Nephron (organoid): ENCODE results near the gene PLA2G4F.

Experiments used
- H3K27ac Mint-ChIP-seq, 3 experiments: 2 replicates each; pipeline ENCODE4 v1.8.0; 2020; ENCODE audit warnings: mixed read lengths in 3 of 3, mild to moderate bottlenecking in 2 of 3, moderate library complexity in 1 of 3
- H3K27me3 Mint-ChIP-seq: 2 replicates; pipeline ENCODE4 v1.8.0; 2021; ENCODE audit warnings: low read depth, mild to moderate bottlenecking, moderate library complexity, mixed read lengths
- H3K36me3 Mint-ChIP-seq: 2 replicates; pipeline ENCODE4 v1.8.0; 2020; ENCODE audit warnings: low read depth, mixed read lengths
- H3K4me1 Mint-ChIP-seq: 2 replicates; pipeline ENCODE4 v1.8.0; 2020; ENCODE audit warnings: mixed read lengths
- H3K4me3 Mint-ChIP-seq, 3 experiments: 2 replicates each; pipeline ENCODE4 v1.8.0; 2020; ENCODE audit warnings: mild to moderate bottlenecking in 3 of 3, mixed read lengths in 3 of 3, moderate library complexity in 2 of 3
- H3K9me3 Mint-ChIP-seq: 2 replicates; pipeline ENCODE4 v1.8.0; 2020; ENCODE audit warnings: mixed read lengths
- CTCF ChIP-seq, 3 experiments: fragments of 200-600 bp; sonication (generic); IDR thresholded peaks; one replicate each; pipeline ENCODE4 v1.5.0; 2021; ENCODE audit warnings: antibody characterized with exemption in 3 of 3; ENCODE audit not compliant: unreplicated experiment in 3 of 3

PLA2G4F gene

GRCh38 chr15:42194513-42194912 lies 38.1 kb upstream of the PLA2G4F start:
- Mint-ChIP-seq H3K4me1 (no peaks in the 10 kb centered on the region), H3K4me3 (no peak overlapping the region), H3K36me3 (peaks cover 76% of the 10 kb centered on the region), H3K27ac (no peak overlapping the region), H3K9me3 (peaks cover 3% of the 10 kb centered on the region), H3K27me3 (no peaks in the 10 kb centered on the region)
- no peak for TF ChIP-seq CTCF (IDR thresholded peaks at IDR 0.05; ENCODE audit: unreplicated experiment in 3 of 3)

GRCh38 chr15:42193383-42193782 lies 36.9 kb upstream of the PLA2G4F start:
- Mint-ChIP-seq H3K27me3 (no peaks in the 10 kb centered on the region), H3K27ac (no peak overlapping the region), H3K4me3 (no peak overlapping the region), H3K4me1 (no peaks in the 10 kb centered on the region), H3K36me3 (peaks cover 71% of the 10 kb centered on the region), H3K9me3 (peaks cover 3% of the 10 kb centered on the region)
- no peak for TF ChIP-seq CTCF (IDR thresholded peaks at IDR 0.05; ENCODE audit: unreplicated experiment in 3 of 3)

GRCh38 chr15:42191610-42192346 lies 35.3 kb upstream of the PLA2G4F start:
- H3K36me3 Mint-ChIP-seq = peaks cover 73% of the 10 kb centered on the region
- H3K27me3 Mint-ChIP-seq = no peaks in the 10 kb centered on the region
- H3K4me3 Mint-ChIP-seq = no peak overlapping the region
- H3K27ac Mint-ChIP-seq = no peak overlapping the region
- H3K9me3 Mint-ChIP-seq = peaks cover 3% of the 10 kb centered on the region
- H3K4me1 Mint-ChIP-seq = no peaks in the 10 kb centered on the region
- TF ChIP-seq CTCF (IDR thresholded peaks at IDR 0.05; ENCODE audit: unreplicated experiment in 3 of 3) = no peak

GRCh38 chr15:42190370-42190769 lies 33.9 kb upstream of the PLA2G4F start:
- H3K4me3 Mint-ChIP-seq = no peak overlapping the region
- no peaks in the 10 kb centered on the region for H3K27me3 Mint-ChIP-seq
- H3K4me1 Mint-ChIP-seq = no peaks in the 10 kb centered on the region
- TF ChIP-seq CTCF (IDR thresholded peaks at IDR 0.05; ENCODE audit: unreplicated experiment in 3 of 3) = no peak
- H3K36me3 Mint-ChIP-seq = peaks cover 74% of the 10 kb centered on the region
- no peak overlapping the region for H3K27ac Mint-ChIP-seq
- H3K9me3 Mint-ChIP-seq = no peaks in the 10 kb centered on the region

- Mint-ChIP-seq H3K27ac (no peak overlapping the region), H3K9me3 (no peaks in the 10 kb centered on the region), H3K4me3 (no peak overlapping the region), H3K4me1 (no peaks in the 10 kb centered on the region), H3K27me3 (no peaks in the 10 kb centered on the region), H3K36me3 (peaks cover 75% of the 10 kb centered on the region)
- no peak for TF ChIP-seq CTCF (IDR thresholded peaks at IDR 0.05; ENCODE audit: unreplicated experiment in 3 of 3)
Measured at GRCh38 chr15:42185801-42186200, 29.4 kb upstream of the PLA2G4F start.

GRCh38 chr15:42184736-42185135 lies 28.3 kb upstream of the PLA2G4F start:
- no peak for TF ChIP-seq CTCF (IDR thresholded peaks at IDR 0.05; ENCODE audit: unreplicated experiment in 3 of 3)
- H3K9me3 Mint-ChIP-seq = no peaks in the 10 kb centered on the region
- no peak overlapping the region for H3K4me3 Mint-ChIP-seq
- peaks cover 73% of the 10 kb centered on the region for H3K36me3 Mint-ChIP-seq
- H3K27ac Mint-ChIP-seq = no peak overlapping the region
- no peaks in the 10 kb centered on the region for H3K4me1 Mint-ChIP-seq
- no peaks in the 10 kb centered on the region for H3K27me3 Mint-ChIP-seq
